ENCODE data around the gene RBX1.

DNA sequence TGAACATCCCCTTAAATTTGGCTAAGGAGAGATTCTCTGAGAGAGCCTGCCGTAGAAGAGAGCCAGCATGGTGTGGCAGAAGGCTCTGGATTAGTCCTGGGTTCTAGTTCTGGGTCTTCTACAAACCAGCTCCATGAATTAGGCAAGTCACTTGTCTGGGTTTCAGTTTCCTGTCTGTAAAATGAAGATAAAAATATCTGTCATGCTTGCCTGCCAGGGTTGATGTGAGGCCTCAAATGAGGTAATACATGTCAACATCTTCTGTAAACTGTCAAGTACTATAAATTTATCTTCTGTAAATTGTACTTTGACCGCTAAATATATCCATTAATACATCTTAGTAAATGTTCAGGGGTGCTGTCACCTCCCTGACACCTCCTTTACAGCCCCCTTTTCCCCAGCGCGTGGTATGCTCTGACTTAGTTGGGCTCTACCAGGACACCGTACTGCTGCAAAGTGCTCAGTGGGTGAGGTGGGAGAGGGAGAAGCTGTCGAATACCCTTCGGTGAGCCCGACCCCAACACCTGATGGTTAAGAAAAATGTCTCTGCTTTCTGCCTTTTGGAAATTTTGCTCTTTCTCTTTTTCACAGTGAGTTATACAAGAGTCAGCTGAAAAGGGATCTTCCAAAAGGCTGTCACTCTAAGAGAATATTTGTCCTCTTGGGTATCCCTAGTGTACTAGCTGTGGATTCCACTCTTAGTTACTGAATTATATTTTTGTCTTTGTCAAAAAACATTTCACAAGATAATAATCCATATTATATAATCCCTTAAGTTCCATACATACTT is 15.0 kb downstream of the RBX1 start:
- TF ChIP-seq CTCF (IDR thresholded peaks at IDR 0.05; ENCODE audit: low read depth, low read length) (no peak), EZH2phosphoT487 (IDR thresholded peaks at IDR 0.05; ENCODE audit: low read depth) (no peak)

Data from OCI-LY3 (cell line).